ENCODE data around the gene CAMK2D.
"Not testable (repeated sequence)": the region's sequence is repeated elsewhere in the genome, so short reads cannot be mapped to it uniquely, and the experiment has no call there.

The CAMK2D gene

DNA sequence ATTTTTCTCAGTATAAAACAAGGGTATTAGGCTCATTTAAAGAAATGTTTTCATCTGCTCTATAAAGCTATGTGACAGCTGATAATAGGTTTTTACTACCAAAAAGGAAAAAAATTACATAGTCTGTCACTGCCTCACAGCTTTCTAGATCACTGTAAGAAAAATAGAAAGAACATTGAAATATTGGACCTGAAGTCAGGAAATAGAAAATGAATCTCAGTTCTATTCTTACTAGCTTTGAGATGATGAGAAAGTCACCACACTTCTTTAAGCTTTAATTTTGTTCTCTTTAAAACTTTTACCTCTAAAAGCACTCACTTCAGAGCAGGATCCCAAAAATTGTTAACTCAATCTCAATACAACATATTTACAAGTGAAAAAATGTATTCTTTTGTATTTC, 45.3 kb upstream of the CAMK2D start:
- no peak overlapping the region for H3K4me3 ChIP-seq (ENCODE audit: low read depth in 1 of 2, low read length in 2 of 2)
- no peaks in the 10 kb centered on the region for H3K9me3 ChIP-seq (ENCODE audit: insufficient read depth, low read length, severe bottlenecking)
- H2AFZ ChIP-seq (ENCODE audit: low read depth, low read length): no peak overlapping the region
- DNase-seq (no peak), ATAC-seq (ENCODE audit: insufficient read depth, low read depth) (no peak)
- no peaks in the 10 kb centered on the region for H3K4me1 ChIP-seq (ENCODE audit: insufficient read depth, low read length)
- H3K27me3 ChIP-seq (ENCODE audit: insufficient read depth, low read length, poor library complexity): peaks cover 8% of the 10 kb centered on the region
- TF ChIP-seq EZH2 (IDR thresholded peaks at IDR 0.05; ENCODE audit: borderline replicate concordance, low read depth, low read length, severe bottlenecking): no peak
- TF ChIP-seq, protein P1, sequence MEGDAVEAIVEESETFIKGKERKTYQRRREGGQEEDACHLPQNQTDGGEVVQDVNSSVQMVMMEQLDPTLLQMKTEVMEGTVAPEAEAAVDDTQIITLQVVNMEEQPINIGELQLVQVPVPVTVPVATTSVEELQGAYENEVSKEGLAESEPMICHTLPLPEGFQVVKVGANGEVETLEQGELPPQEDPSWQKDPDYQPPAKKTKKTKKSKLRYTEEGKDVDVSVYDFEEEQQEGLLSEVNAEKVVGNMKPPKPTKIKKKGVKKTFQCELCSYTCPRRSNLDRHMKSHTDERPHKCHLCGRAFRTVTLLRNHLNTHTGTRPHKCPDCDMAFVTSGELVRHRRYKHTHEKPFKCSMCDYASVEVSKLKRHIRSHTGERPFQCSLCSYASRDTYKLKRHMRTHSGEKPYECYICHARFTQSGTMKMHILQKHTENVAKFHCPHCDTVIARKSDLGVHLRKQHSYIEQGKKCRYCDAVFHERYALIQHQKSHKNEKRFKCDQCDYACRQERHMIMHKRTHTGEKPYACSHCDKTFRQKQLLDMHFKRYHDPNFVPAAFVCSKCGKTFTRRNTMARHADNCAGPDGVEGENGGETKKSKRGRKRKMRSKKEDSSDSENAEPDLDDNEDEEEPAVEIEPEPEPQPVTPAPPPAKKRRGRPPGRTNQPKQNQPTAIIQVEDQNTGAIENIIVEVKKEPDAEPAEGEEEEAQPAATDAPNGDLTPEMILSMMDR (IDR thresholded peaks at IDR 0.05; ENCODE audit: borderline replicate concordance, extremely low read depth, low read length, poor library complexity, severe bottlenecking): no peak
- H4K20me1 ChIP-seq (ENCODE audit: insufficient read depth, low read length): no peaks in the 10 kb centered on the region
- no peak overlapping the region for H3K9ac ChIP-seq (ENCODE audit: low read depth, low read length)
- no peaks in the 10 kb centered on the region for H3K36me3 ChIP-seq (ENCODE audit: insufficient read depth, low read length)
- H3K79me2 ChIP-seq (ENCODE audit: insufficient read depth, low read length): no peaks in the 10 kb centered on the region
- no peak overlapping the region for H3K27ac ChIP-seq (ENCODE audit: low read length)
- H3K4me2 ChIP-seq (ENCODE audit: insufficient read depth, low read length): no peak overlapping the region

DNA sequence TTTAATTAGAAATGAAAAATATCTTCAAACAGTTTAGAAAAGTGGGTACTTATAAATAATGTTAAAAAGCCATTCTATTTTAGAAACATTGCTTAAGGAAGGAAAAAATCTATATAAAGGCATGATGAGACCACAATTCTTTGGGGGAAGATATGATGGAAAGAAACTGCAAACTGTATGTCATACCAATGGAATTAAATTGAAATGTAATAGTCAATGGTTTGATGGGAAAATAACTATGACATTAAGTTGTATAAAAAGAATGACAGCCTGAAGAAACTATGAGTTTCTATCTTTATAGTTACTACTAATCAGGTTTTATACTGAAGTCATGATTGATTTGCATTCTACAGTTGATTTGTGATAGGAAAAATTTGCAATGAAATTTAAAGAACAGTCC, 40.3 kb upstream of the CAMK2D start:
- H3K4me1 ChIP-seq (ENCODE audit: insufficient read depth, low read length): no peaks in the 10 kb centered on the region
- no peak for ATAC-seq (ENCODE audit: insufficient read depth, low read depth)

DNA sequence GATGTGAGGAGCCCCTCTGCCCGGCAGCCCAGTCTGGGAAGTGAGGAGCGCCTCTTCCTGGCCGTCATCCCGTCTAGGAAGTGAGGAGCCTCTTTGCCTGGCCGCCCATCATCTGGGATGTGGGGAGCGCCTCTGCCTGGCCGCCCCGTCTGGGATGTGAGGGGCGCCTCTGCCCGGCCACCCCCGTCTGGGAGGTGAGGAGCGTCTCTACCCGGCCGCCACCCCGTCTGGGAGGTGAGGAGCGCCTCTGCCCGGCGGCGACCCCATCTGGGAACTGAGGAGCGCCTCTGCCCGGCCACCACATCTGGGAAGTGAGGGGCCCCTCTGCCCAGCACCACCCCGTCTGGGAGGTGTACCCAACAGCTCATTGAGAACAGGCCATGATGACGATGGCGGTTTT, 34.8 kb upstream of the CAMK2D start:
- not testable (repeated sequence) for H2AFZ ChIP-seq (ENCODE audit: low read depth, low read length); H3K4me3 ChIP-seq (ENCODE audit: low read depth in 1 of 2, low read length in 2 of 2); ATAC-seq (ENCODE audit: insufficient read depth, low read depth); H3K9ac ChIP-seq (ENCODE audit: low read depth, low read length); H3K36me3 ChIP-seq (ENCODE audit: insufficient read depth, low read length); H3K4me1 ChIP-seq (ENCODE audit: insufficient read depth, low read length); H4K20me1 ChIP-seq (ENCODE audit: insufficient read depth, low read length); DNase-seq; H3K27me3 ChIP-seq (ENCODE audit: insufficient read depth, low read length, poor library complexity); H3K4me2 ChIP-seq (ENCODE audit: insufficient read depth, low read length); H3K79me2 ChIP-seq (ENCODE audit: insufficient read depth, low read length); H3K9me3 ChIP-seq (ENCODE audit: insufficient read depth, low read length, severe bottlenecking); H3K27ac ChIP-seq (ENCODE audit: low read length)

More for the DNA sequence above, 40.3 kb upstream of the CAMK2D start:
- H4K20me1 ChIP-seq (ENCODE audit: insufficient read depth, low read length): no peaks in the 10 kb centered on the region
- no peaks in the 10 kb centered on the region for H3K36me3 ChIP-seq (ENCODE audit: insufficient read depth, low read length)
- no peak for DNase-seq
- H3K9ac ChIP-seq (ENCODE audit: low read depth, low read length): no peak overlapping the region
- no peak overlapping the region for H2AFZ ChIP-seq (ENCODE audit: low read depth, low read length)
- no peaks in the 10 kb centered on the region for H3K9me3 ChIP-seq (ENCODE audit: insufficient read depth, low read length, severe bottlenecking)
- H3K4me3 ChIP-seq (ENCODE audit: low read depth in 1 of 2, low read length in 2 of 2): no peak overlapping the region
- H3K79me2 ChIP-seq (ENCODE audit: insufficient read depth, low read length): no peaks in the 10 kb centered on the region
- no peak overlapping the region for H3K4me2 ChIP-seq (ENCODE audit: insufficient read depth, low read length)
- H3K27ac ChIP-seq (ENCODE audit: low read length): no peak overlapping the region
- no peak for TF ChIP-seq EZH2 (IDR thresholded peaks at IDR 0.05; ENCODE audit: borderline replicate concordance, low read depth, low read length, severe bottlenecking)
- TF ChIP-seq, protein P1 (IDR thresholded peaks at IDR 0.05; ENCODE audit: borderline replicate concordance, extremely low read depth, low read length, poor library complexity, severe bottlenecking): no peak
- peaks cover 5% of the 10 kb centered on the region for H3K27me3 ChIP-seq (ENCODE audit: insufficient read depth, low read length, poor library complexity)

DNA sequence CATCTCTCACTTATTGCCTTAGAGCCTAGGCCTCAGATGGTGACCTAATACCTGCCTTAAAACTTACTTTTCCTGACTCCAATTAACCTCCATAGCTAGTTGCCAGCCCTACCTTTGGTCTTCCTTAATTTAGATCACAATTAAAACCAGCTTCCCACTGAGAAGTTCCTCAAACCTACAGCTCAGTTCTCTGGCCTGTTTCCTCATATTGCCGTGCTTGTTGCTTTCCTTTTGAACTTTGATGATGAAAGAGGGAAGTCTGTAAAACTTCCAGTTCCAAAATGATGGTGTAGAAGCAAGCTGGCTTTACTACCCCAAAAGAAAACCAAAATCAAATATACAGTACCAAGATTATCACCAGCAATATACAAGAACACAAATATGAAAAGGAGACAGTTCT, 28.9 kb upstream of the CAMK2D start:
- no peaks in the 10 kb centered on the region for H3K36me3 ChIP-seq (ENCODE audit: insufficient read depth, low read length)
- H3K79me2 ChIP-seq (ENCODE audit: insufficient read depth, low read length): no peaks in the 10 kb centered on the region
- H4K20me1 ChIP-seq (ENCODE audit: insufficient read depth, low read length): no peaks in the 10 kb centered on the region
- H3K9me3 ChIP-seq (ENCODE audit: insufficient read depth, low read length, severe bottlenecking): no peaks in the 10 kb centered on the region
- no peak overlapping the region for H3K4me3 ChIP-seq (ENCODE audit: low read depth in 1 of 2, low read length in 2 of 2)
- H2AFZ ChIP-seq (ENCODE audit: low read depth, low read length): no peak overlapping the region
- H3K4me1 ChIP-seq (ENCODE audit: insufficient read depth, low read length): no peaks in the 10 kb centered on the region
- no peak overlapping the region for H3K9ac ChIP-seq (ENCODE audit: low read depth, low read length)
- H3K4me2 ChIP-seq (ENCODE audit: insufficient read depth, low read length): no peak overlapping the region
- no peaks in the 10 kb centered on the region for H3K27me3 ChIP-seq (ENCODE audit: insufficient read depth, low read length, poor library complexity)
- TF ChIP-seq EZH2 (IDR thresholded peaks at IDR 0.05; ENCODE audit: borderline replicate concordance, low read depth, low read length, severe bottlenecking): no peak
- TF ChIP-seq, protein P1 (IDR thresholded peaks at IDR 0.05; ENCODE audit: borderline replicate concordance, extremely low read depth, low read length, poor library complexity, severe bottlenecking): no peak
- no peak for ATAC-seq (ENCODE audit: insufficient read depth, low read depth)
- H3K27ac ChIP-seq (ENCODE audit: low read length): no peak overlapping the region
- no peak for DNase-seq

All from DND-41 (cell line).